ENCODE measurements around the gene ADIPOR2. TPM values are rescaled to one million over a fixed set of nuclear protein-coding genes. Genes with fewer than 3 reads are reported as not detected.

ADIPOR2 gene
- total RNA-seq, 1 experiment from 2014 or later = 45.3 TPM

GRCh38 chr12:1644534-1645438 lies 46.1 kb upstream of the ADIPOR2 start:
- WGBS (ENCODE audit: extremely low coverage, insufficient read length, low lambda C conversion rate) = no CpG with 5 or more reads among the region's 15 CpGs
- Histone ChIP-seq H3K23ac (ENCODE audit: insufficient read length, low read depth, low read length) (no peak overlapping the region), H2AFZ (ENCODE audit: low read length) (no peak overlapping the region), H2BK12ac (ENCODE audit: insufficient read length, low read depth, low read length) (no peak overlapping the region), H3K9me3 (ENCODE audit: control insufficient read depth, low read depth, low read length) (no peaks in the 10 kb centered on the region), H3K18ac (ENCODE audit: insufficient read length, low read depth, low read length) (no peak overlapping the region), H3K23me2 (ENCODE audit: insufficient read length, low read depth, low read length, poor library complexity, severe bottlenecking) (no peaks in the 10 kb centered on the region), H3K9ac (ENCODE audit: extremely low read depth, insufficient read length, low read length) (no peak overlapping the region), H4K5ac (ENCODE audit: insufficient read length, low read depth, low read length) (no peak overlapping the region), H2AK5ac (ENCODE audit: insufficient read length, low read length) (no peak overlapping the region), H3K14ac (ENCODE audit: insufficient read depth, low read length) (no peak overlapping the region), H3K27ac (ENCODE audit: insufficient read length, low read depth, low read length) (no peak overlapping the region), H4K8ac (replicated peaks; ENCODE audit: insufficient read length, low read depth, low read length) (no peak overlapping the region), H2BK15ac (ENCODE audit: low read depth, low read length) (no peak overlapping the region), H2BK20ac (ENCODE audit: low read depth, low read length, poor library complexity, severe bottlenecking) (no peak overlapping the region), H3K27me3 (ENCODE audit: insufficient read depth, low read length) (no peaks in the 10 kb centered on the region), H3K56ac (ENCODE audit: insufficient read length, low read depth, low read length) (no peak overlapping the region), H3K4me2 (ENCODE audit: insufficient read depth, insufficient read length, low read length) (no peak overlapping the region), H3K4ac (ENCODE audit: low read depth, low read length) (no peak overlapping the region), H3K79me1 (ENCODE audit: insufficient read depth, low read depth, low read length, poor library complexity, severe bottlenecking) (no peaks in the 10 kb centered on the region), H3K79me2 (ENCODE audit: insufficient read depth, low read length) (no peaks in the 10 kb centered on the region), H4K91ac (ENCODE audit: insufficient read length, low read depth, low read length) (no peak overlapping the region), H2BK5ac (ENCODE audit: insufficient read length, low read length) (no peak overlapping the region), H3T11ph (ENCODE audit: low read length) (no peak overlapping the region), H4K20me1 (ENCODE audit: control insufficient read depth, insufficient read depth, insufficient read length) (peaks cover 2% of the 10 kb centered on the region), H3K4me1 (ENCODE audit: insufficient read depth, low read length) (no peaks in the 10 kb centered on the region), H2BK120ac (ENCODE audit: low read depth, low read length, poor library complexity, severe bottlenecking) (no peak overlapping the region)
- no peaks in the 10 kb centered on the region for H3K36me3 Mint-ChIP-seq (ENCODE audit: insufficient read depth in 1 of 3, low read depth in 3 of 3)
- DNase-seq = no peak
- no peak overlapping the region for H3K4me3 Mint-ChIP-seq
- no peak for TF ChIP-seq CTCF (conservative IDR thresholded peaks at IDR 0.05)
- no peaks in the 10 kb centered on the region for H3K9me3 Mint-ChIP-seq
- H3K27ac Mint-ChIP-seq = peak overlapping the region in 1 of 3 experiments; percentile 6; a peak in 1 of 7 replicates
- peaks cover 17% of the 10 kb centered on the region for H3K27me3 Mint-ChIP-seq (ENCODE audit: low read depth)
- peaks cover 2 to 17% of the 10 kb centered on the region in 2 experiments; a peak in 3 of 4 replicates for H3K4me1 Mint-ChIP-seq
